Measurements from ENCODE around the gene TRIM39. TPM values are rescaled to one million over a fixed set of nuclear protein-coding genes. Genes with fewer than 3 reads are reported as not detected.
"Not testable (repeated sequence)": the region's sequence is repeated elsewhere in the genome, so short reads cannot be mapped to it uniquely, and the experiment has no call there.

The TRIM39 gene
- polyA plus RNA-seq, 4 donors, result 12.3 to 15.5 (median 13.2) TPM

- no peak for DNase-seq (ENCODE audit: low read depth in 4 of 4, low spot score in 2 of 4)
Observed at GRCh38 chr6:30359276-30359675, 32.5 kb downstream of the TRIM39 start.

GRCh38 chr6:30360139-30360538 lies 33.4 kb downstream of the TRIM39 start:
- DNase-seq (ENCODE audit: low read depth in 4 of 4, low spot score in 2 of 4), result no peak

- no peak for DNase-seq (ENCODE audit: low read depth in 4 of 4, low spot score in 2 of 4)
Observed at GRCh38 chr6:30361661-30362060, 34.9 kb downstream of the TRIM39 start.

GRCh38 chr6:30363459-30363858 lies 36.7 kb downstream of the TRIM39 start:
- no peak for DNase-seq (ENCODE audit: low read depth in 4 of 4, low spot score in 2 of 4)

GRCh38 chr6:30364591-30364990 lies 37.9 kb downstream of the TRIM39 start:
- DNase-seq (ENCODE audit: low read depth in 4 of 4, low spot score in 2 of 4), result no peak

- DNase-seq (ENCODE audit: low read depth in 4 of 4, low spot score in 2 of 4), result not testable (repeated sequence)
Observed at GRCh38 chr6:30369280-30369679, 42.6 kb downstream of the TRIM39 start.

- peak in 2 of 4 donors; percentile 22 to 50 for DNase-seq (ENCODE audit: low read depth in 4 of 4, low spot score in 2 of 4)
Observed at GRCh38 chr6:30378290-30378937, 51.7 kb downstream of the TRIM39 start.

- DNase-seq (ENCODE audit: low read depth in 4 of 4, low spot score in 2 of 4), result no peak
Observed at GRCh38 chr6:30380464-30380863, 53.7 kb downstream of the TRIM39 start.

- no peak for DNase-seq (ENCODE audit: low read depth in 4 of 4, low spot score in 2 of 4)
Observed at GRCh38 chr6:30386166-30386565, 59.4 kb downstream of the TRIM39 start.

GRCh38 chr6:30391240-30391639 lies 64.5 kb downstream of the TRIM39 start:
- DNase-seq (ENCODE audit: low read depth in 4 of 4, low spot score in 2 of 4), result no peak

Other genes starting within 250 kb of the TRIM39 start
- gene TRIM31, start 213.8 kb upstream of the TRIM39 start, polyA plus RNA-seq (ENCODE audit: insufficient read length in 4 of 4), result under 1 TPM in 1 of 4 donors, not detected in 3; 0.21 TPM
- under 1 TPM in 1 of 4 donors, not detected in 3; 0.08 TPM for gene TRIM40, start 190.8 kb upstream of the TRIM39 start, polyA plus RNA-seq (ENCODE audit: insufficient read length in 4 of 4)
- gene TRIM10, start 165.7 kb upstream of the TRIM39 start, polyA plus RNA-seq (ENCODE audit: insufficient read length in 4 of 4), result 1 to 10 TPM in 1 of 4 donors, under 1 TPM in 3; 0.29 to 1.3 (median 0.37) TPM
- under 1 TPM; 0.10 to 0.62 (median 0.14) TPM for gene TRIM15, start 163.4 kb upstream of the TRIM39 start, polyA plus RNA-seq (ENCODE audit: insufficient read length in 4 of 4)
- 10 to 100 TPM; 33.3 to 42.3 (median 37.7) TPM for gene TRIM26, start 113.5 kb upstream of the TRIM39 start, polyA plus RNA-seq (ENCODE audit: insufficient read length in 4 of 4)
- gene RPP21, start 18.2 kb downstream of the TRIM39 start, polyA plus RNA-seq (ENCODE audit: insufficient read length in 4 of 4), result 10 to 100 TPM; 26.8 to 51.2 (median 36.0) TPM
- 100 to 1,000 TPM in 3 of 4 donors, 10 to 100 TPM in 1; 94.3 to 137 (median 116) TPM for gene HLA-E, start 162.6 kb downstream of the TRIM39 start, polyA plus RNA-seq (ENCODE audit: insufficient read length in 4 of 4)
- 100 to 1,000 TPM in 2 of 4 donors, 10 to 100 TPM in 2; 82.4 to 106 (median 101) TPM for gene GNL1, start 229.6 kb downstream of the TRIM39 start, polyA plus RNA-seq (ENCODE audit: insufficient read length in 4 of 4)
- 10 to 100 TPM; 26.7 to 41.2 (median 34.1) TPM for gene PRR3, start 230.4 kb downstream of the TRIM39 start, polyA plus RNA-seq (ENCODE audit: insufficient read length in 4 of 4)
- gene ABCF1, start 244.5 kb downstream of the TRIM39 start, polyA plus RNA-seq (ENCODE audit: insufficient read length in 4 of 4), result 10 to 100 TPM; 66.8 to 79.0 (median 71.5) TPM

Measured in left renal cortex interstitium (tissue), 4 donors.